HL-60/S4 treated with phorbol 12-myristate 13-acetate at 8.2 ng/mL for 4 days and 3 days (cell line): ENCODE results near the gene GAPDHS.

Experiments
- in situ Hi-C: fragments of 300-500 bp; cut with MboI; formaldehyde crosslinking; loops from 2 replicates; pipeline ENCODE4 v1.15.0; 2022; ENCODE audit warnings: low sequenced_read_pairs

The GAPDHS gene

DNA sequence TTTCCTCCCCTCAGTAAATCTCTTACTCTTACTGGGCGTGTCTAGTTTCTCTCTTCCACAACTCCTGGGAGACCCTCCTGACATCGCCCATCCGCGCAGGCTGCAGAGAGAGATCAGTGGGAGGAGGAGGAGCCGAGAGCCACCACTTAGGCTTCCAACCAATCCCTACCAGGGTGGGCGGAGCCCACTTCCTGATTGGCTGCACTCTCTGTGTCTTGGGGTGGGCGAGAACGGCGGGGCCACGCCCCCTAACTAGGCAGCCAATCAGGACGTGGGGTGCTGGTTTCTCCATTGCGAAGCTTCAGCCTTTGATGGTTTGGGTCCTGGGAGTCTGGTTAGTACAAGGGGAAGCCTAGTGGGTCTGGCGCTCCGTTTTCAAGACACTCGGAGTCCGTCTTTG, 52.6 kb downstream of the GAPDHS start, which contains the start of gene PMIS2:
Gene PMIS2, plus strand, starts transcription at position 326 of the 400 bp plus-strand sequence. CDS start 87 bp downstream, outside the sequence.
- in situ Hi-C loops = no loop called here

DNA sequence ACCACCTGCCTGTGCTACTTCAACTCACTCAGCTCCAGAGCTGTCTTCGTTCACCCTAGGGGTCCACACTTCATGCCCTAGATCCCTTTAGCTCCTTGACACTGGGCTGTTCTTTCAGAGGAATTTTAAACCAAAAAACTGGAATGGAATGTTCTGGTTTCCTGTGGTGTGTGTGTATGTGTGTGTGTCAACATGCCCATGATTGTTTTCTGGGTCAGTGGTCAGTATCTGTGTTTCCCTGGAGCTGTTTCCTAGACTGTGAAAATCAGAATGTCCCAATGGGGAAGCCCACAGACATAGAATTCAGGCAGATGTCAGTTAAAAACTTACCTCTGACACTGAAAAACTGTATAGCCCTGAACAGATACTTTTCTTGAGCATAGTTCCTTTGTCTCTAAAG, 54.1 kb downstream of the GAPDHS start:
- in situ Hi-C loops = no loop called here

DNA sequence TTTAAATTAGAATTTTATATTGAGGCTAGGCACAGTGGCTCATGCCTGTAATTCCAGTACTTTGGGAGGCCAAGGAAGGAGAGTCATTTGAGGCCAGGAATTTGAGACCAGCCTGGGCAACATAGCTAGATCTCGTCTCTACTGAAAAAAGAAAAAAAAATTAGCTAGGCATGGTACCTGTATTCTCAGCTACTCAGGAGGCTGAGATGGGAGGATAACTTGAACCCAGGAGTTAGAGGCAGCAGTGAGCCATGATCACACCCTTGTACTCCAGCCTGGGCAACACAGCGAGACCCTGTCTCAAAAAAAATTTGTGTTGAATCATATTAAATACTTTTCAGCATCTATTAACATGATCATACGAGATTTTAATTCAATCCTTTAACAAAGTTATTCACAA, 57.6 kb downstream of the GAPDHS start:
- in situ Hi-C loops = no loop called here

DNA sequence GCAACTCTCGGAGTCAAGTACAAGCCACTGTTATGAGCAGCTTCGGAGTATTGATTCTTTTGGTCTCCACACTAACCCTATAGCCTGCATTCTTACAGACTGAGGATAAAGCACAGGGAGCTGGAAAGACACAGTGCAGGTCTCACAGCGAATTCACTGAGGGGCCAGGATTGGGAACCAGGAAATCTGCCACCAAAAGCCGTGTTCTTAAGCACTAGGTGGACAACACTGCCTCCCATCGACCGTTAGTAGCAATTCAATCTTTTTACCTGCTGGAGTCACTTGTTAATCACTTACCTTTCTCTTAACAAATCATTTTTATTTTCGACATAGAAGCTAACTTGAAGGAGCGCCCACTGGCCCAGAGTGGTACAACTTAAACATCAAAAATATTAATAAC, 59.0 kb downstream of the GAPDHS start:
- in situ Hi-C loops = no loop called here
